Skeletal muscle cell (primary cell): ENCODE data around the gene SLC35G2.
"Not testable (repeated sequence)": the region's sequence is repeated elsewhere in the genome, so short reads cannot be mapped to it uniquely, and the experiment has no call there.

Source experiments
- DNase-seq: peaks from one replicate; pipeline ENCODE4 v3.0.0-alpha.2; 2010; ENCODE audit warnings: low read depth
- H3K4me3 ChIP-seq: 2 replicates; pipeline ENCODE4 v1.5.1; 2011; ENCODE audit warnings: low read depth, mild to moderate bottlenecking, control low read depth, low read length, moderate library complexity

SLC35G2 gene

DNA sequence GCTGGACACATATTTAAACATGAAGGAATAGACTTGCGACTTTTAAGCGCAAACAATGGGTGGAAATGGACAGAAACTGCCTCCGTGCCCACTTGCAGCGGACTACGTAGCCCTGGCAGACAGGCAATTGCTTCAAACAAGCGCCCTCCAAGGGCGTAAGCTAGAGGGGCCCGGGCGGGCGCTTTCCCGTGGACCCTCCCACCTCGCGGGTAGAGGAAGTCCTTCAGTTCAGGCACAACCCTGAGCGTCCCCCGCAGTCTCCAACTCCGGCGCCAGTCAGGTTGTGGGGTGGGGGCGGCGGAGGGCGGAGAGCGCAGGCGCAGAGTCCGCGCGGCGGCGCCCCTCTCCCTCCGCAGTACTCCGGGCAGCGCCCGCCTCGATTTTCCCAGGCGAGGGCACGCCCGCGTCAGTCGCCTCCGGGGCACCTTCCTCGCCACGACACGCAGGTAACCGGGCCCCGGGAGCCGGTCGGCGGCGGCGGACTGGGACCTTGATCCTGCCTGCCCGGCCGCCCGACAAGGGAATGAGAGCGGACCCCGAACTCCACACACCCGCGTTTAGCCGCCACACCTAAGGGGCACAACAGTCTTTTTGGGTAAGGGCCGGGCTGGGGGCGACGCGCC lies at the start of gene SLC35G2:
Gene SLC35G2, plus strand, starts transcription at position 358 of the 623 bp plus-strand sequence. CDS start 35,335 bp downstream, outside the sequence.
- DNase-seq = peak; percentile 15
- peak within 1 kb of the TSS; percentile 73 for H3K4me3 ChIP-seq

DNA sequence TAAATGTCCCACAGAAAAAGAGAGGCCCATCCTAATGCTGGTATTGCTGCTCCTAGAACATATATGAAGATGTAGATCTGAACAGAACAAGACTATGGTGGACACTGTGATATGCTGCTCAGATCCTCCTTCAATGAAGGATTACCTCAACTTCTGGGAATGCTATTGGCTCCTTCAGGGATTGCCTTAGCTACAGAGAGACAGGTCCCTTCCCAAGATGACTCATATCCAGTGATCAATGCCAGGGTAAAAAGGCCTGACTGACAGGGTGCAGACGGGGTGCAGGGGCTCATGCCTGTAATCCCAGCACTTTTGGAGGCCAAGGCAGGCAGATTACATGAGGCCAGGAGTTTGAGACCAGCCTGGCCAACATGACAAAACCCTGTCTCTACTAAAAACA lies 46.2 kb upstream of the SLC35G2 start:
- no peak for DNase-seq
- H3K4me3 ChIP-seq = no peak overlapping the region

DNA sequence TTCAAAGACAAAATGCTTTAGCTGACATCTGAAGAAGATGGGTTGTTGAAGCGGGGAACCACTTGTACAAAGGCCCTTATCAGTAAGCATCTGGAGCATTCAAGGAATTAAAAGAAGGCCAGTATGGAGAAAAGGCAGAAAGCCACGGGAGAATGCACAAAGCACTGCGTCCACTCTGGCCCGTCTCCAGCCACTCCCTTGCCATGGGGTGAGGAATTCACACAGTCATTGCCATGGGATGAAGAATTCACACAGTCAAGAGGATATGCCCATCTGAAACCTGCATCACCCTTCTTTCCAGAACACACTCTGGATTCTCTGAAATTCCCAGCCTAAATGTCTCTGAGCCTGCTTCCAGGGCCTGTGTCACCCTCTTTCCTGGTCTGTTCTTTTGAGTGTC lies 40.1 kb upstream of the SLC35G2 start:
- DNase-seq = no peak
- no peak overlapping the region for H3K4me3 ChIP-seq

DNA sequence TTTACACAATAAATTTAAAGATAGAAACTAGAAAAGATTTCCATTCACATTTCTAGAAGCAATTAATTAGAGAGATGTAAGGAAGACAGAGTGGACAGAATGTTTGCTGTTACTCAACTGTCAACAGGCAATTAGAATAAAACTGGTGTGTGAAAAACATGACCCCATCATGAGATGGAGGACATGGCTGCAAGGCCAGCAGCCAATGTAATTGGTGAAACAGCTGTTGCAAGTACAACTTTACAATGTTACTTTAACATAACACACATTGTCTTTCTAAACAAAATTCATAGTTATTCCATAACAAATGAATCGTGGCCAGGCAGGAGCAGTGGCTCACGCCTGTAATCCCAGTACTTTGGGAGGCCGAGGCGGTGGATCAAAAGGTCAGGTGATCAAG lies 38.2 kb upstream of the SLC35G2 start:
- H3K4me3 ChIP-seq = no peak overlapping the region
- DNase-seq = no peak

DNA sequence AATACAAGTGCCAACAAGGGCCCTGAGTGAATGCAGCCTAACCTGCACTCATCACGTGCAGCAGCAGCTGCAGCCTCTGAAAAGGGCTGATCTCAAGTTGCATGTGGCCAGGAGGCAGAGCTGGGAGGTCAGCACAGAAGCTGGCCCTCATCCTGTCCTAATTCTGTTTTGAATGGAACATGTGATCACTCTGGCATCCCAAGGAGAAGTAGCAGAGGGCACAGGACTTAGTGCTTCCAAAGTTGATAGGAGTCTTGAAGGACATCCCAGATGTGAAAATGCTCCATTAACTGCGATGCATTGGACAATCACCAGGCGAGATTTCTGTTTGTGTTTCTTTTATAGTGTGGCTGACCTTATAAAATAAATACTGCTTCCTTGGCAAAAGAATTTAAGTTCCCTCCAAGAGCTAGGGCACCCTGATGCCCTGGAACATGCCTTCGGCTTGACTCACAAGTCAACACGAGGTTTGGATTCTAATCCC lies 35.2 kb upstream of the SLC35G2 start:
- no peak for DNase-seq
- no peak overlapping the region for H3K4me3 ChIP-seq

DNA sequence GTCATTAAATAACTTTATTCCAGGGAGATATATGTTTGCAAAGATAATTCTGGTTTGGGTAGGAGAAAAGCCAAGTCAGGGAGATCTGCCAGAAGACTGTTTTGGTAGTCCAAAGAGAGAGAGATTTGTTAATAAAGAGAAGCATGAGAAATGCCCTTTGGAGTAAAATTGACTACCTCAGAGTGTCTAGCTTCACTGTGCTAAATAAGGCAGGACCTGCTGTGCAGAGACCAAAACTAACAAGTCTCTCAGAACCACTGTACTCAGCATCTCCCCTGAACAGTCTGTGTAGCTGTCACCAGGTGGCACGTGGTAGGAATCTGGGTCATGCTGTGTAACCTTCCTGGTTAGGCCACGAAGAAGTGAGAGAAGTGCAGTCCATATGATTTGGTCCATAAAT lies 31.6 kb upstream of the SLC35G2 start:
- H3K4me3 ChIP-seq = no peak overlapping the region
- no peak for DNase-seq

DNA sequence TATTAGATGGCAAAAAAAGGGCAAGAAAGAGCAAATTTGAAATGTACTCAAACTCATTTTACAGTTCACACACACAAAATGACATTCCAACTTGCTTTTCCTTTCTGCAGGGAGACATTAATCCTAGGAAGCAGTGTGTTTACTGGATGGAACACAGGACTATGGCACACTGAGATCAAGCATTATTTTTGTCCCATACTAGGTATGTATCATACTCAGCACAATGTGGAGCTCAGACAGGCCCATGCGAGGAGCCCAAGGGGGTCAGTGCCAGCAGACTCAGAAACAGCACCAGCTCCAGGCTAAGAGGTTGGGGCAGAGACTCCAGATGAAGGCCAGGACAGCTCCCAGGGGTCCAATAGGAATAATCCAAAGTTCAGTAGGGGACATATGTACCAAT lies 30.8 kb upstream of the SLC35G2 start:
- DNase-seq = no peak
- H3K4me3 ChIP-seq = no peak overlapping the region

DNA sequence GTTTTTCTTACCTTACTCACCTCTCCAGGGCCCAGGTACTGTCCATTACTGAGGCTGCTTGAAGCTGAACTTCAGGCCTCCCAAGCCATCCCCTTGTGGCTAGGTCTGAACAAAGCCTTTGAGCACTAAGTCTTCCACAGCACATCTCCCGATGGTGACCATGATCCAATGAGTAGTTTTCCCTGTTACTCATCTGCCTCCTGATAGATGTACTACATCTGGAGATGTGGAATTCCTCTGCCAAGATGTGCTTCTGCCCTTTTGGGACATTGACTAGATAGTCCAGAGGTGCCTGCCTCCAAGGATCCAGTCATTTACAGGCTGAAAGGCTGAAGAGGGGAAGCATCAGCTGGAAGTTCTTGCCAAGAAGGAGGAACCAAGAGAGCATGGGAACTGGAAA lies 28.9 kb upstream of the SLC35G2 start:
- DNase-seq = no peak

DNA sequence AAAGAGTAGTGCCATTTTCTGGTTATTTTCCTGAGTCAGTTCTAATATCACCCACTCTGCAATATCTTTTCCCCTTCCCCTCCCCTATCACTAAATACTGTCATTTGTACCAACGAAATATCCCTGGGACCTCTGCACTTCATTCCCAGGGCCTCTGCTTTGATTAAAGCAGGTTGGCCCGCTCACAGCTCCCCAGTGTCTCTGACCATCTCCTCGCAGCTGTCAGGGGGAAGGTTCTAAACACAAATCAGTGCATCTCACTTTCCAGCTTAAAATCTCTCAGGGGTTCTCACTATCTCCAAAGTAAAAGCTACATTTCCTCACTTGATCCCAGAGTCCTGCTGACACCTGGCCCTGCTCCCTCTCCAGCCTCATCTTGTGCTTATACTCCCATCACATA lies 28.1 kb upstream of the SLC35G2 start:
- H3K4me3 ChIP-seq = no peak overlapping the region
- no peak for DNase-seq

More for the DNA sequence above, 28.9 kb upstream of the SLC35G2 start:
- H3K4me3 ChIP-seq = no peak overlapping the region

DNA sequence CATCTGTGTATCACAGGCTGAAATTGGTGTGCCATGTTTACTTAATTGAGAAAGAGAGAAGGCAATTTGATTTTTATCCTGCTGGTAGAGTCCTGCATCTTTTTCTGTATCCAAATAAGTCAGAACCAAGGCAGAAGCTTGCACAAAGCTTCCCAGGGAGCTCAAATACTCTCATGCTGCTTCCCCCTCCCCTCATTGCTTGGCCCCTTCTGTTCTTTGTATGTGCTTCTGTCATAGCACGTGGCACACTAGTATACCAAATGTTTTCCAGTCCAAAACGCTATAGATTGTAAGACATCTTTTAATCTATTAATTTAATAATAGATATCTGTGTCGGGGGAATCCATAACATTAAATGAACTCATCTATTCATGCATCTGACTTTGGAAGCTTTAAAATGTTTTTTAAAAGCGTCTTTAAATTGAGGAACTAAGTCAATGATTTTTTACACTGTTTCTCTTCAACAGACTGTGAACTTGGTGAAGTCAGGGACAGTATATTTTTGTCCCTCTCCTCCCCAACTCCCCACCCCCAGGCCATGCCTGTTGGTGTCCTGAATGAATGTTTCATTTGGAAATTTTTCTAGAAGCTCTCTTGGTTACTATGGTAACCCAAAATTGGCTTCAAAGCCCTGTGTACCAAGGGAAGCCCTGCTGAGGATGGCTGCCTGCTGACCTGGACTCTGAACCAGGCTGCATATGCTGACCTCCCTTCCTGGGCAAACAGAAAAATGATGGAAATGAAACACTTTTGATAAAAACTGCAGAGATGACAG lies 26.2 kb upstream of the SLC35G2 start:
- H3K4me3 ChIP-seq = no peak overlapping the region
- no peak for DNase-seq

DNA sequence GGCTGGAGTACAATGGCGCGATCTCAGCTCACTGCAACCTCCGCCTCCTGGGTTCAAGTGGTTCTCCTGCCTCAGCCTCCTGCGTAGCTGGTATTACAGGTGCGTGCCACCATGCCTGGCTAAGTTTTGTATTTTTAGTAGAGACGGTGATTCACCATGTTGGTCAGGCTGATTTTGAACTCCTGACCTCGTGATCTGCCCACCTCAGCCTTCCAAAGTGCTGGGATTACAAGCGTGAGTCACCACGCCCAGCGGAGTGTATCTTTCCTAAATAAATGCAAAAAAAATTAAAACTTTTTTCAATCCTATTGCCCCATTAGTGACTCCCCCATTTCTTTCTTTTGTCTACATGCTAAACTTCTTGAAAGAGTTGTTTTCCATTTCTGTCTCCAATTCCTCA lies 17.8 kb upstream of the SLC35G2 start:
- DNase-seq, H3K4me3 ChIP-seq: not testable (repeated sequence)

DNA sequence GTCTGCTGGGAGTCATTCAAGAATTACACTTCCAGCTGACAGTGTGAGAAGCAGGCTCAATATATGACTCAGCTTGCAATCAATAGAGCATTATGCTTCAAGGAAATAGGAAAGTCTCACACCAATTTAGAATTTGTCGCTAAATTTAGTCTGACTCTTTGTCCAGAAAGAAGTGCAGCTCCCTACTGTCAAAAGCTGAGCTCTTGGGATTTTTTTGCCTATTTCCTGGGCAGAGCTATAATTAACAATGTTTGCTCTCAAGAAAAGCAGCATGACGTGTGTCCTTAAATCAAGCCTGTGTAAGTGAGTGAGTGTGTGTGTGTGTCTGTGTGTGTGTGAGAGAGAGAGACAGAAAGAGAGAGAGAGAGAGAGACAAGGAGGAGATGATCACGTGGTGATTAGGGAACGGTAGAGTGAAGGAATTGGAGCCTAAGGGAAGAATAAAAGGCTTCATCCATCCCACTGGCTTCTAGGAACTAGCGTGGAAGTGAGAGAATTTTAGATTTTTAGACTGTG lies 16.4 kb upstream of the SLC35G2 start:
- DNase-seq = no peak
- no peak overlapping the region for H3K4me3 ChIP-seq

DNA sequence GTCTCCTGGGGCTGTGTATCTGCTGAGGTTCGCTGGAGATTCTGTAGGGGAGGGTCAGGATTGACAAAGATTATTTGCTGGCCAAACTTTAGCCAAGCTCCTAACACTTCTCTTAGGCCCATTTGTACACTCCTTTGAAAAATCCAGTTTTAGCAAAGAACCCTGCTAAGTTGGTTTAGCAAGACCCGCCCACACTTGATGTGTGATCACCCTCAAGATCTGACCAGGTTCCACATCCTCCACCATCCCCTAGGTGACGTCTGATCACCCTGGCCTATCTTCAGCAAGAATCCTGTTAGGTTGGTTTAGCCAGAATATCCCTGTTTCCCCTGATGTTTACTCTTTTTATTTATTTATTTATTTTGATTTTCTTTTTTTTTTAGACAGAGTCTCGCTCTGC lies 14.8 kb upstream of the SLC35G2 start:
- DNase-seq = no peak
- no peak overlapping the region for H3K4me3 ChIP-seq

DNA sequence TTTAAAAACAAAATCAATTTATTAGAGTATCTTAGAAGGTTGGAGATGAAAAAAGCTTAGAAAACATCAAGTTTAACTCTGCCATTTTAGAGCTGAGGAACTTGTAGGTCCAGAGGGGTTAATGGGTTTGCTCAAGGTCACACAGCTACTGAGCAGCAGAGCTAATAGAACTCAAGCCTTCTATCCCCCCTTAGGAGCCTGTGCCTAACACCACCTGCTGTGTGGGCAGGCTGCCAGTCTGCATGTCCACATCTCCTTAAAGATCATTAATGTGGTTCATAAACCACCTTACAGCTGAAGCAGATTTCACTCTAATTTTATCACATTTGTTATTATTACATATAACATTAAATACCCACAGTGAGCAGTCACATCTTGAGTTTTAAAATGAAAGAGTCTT lies 14.1 kb upstream of the SLC35G2 start:
- no peak for DNase-seq
- H3K4me3 ChIP-seq = no peak overlapping the region

DNA sequence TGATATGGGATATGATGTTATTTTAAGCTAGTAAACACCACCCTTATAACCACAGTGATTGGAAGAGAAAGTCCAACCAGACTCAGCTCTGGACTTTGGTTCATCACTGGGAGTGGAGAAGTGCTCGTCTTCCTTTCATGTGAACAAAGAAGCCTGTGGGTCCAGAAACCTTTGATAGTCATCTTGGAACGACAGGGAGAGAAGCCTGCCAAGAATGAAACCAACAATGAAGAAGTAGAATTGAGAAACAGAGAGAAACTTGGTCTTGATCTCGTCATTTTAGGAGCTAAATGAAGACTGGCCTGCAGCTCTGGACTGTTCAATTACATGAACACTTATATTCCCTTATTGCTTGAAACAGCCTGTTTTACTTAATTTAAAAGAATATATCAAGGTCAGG lies 13.1 kb upstream of the SLC35G2 start:
- DNase-seq = no peak
- no peak overlapping the region for H3K4me3 ChIP-seq

DNA sequence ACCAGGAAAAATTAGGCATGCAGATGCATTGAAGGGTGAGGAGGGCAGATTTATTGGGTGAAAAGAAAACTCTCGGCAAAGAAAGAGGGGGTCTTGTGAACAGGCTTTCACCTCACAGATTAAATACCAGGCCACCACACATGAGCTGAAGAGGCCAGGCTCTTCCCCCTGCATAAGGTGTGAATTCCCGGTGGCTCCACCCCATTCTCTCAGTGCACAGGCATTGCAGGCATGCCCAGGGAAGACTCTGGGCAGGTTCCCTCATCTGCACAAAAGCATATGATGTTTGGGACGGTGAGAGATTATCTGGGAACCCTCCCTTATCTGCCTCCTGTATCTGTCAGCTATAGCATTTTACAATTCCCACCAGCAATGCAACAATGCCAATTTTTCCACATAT lies 7.2 kb upstream of the SLC35G2 start:
- DNase-seq = no peak
- H3K4me3 ChIP-seq = no peak overlapping the region

DNA sequence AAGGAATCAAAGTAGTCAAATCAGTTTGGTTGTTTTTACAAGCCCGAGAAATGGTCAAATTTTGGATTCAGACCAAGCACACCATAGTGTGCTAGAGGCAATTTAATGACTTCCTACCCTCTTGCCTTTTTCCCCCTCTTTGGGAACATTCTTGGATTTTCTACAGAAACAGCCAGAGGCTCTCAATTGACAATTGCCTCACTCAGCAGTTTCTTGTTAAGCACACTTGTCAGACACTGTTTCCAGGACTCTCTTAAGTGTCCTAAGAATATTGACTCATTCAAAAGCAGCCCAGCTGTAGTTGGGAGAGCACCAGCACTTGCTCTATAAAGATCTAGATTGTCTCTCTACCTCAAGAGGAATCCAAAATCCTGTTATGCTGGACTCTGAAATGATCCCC lies 1.5 kb upstream of the SLC35G2 start:
- DNase-seq = no peak

DNA sequence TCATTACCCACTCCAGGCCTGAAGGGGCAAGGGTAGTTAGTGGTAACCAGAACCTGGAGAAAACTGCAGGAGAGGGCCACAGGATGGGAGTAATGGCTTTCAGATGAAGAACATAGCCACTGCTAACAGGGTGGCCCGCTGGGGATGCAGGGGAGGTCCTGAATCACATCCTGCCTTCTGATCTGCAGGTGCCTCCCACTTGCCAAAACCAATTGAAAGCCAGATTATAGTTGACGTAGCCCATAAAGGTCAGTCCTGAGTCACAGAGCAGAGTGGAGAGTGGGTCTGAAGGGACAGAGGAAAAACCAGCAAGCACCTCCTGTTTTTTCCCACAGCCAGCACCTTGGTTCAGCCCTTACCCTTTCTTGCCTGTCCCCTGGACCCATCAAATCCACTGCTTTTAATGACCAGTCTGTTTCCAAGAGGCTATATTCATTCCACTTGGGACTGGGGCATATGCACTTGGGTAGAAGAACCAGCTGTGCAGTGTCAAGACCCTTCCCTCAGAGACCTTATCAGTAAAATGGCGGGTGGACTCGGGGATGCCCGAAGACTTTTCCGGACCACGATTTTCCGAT lies 646 bp upstream of the SLC35G2 start:
- H3K4me3 ChIP-seq = peak overlapping the region; percentile 73
- DNase-seq = peak; percentile 62

More for the DNA sequence above, 1.5 kb upstream of the SLC35G2 start:
- no peak overlapping the region for H3K4me3 ChIP-seq

DNA sequence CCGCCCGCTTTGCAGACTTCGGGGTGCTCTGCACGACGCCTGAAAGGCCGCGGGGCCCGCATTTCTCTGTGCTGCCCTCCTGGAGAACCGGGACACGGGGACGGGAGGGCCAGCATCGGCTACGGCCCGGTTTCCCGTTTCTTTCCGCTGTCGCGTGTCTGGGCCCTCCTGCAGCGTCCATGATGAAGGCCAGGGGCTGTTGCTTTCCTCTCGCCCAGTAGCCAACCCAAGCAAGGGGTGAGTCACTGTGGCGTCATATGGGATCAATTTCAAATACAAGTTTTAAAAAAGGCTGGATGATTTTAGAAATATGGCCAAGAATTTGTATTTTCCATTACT lies 435 bp downstream of the SLC35G2 start:
- H3K4me3 ChIP-seq = peak overlapping the region; percentile 73
- peak; percentile 42 for DNase-seq
